GM19468 (cell line): ENCODE data around the gene UBE2M.

Experiments used
- ATAC-seq: cut with Tn5 transposase; IDR thresholded peaks from one replicate; pipeline ENCODE4 v1.9.1; 2021; ENCODE audit warnings: mild to moderate bottlenecking, moderate library complexity, moderate number of reproducible peaks; ENCODE audit not compliant: unreplicated experiment; ENCODE audit errors: extremely low read depth

The UBE2M gene

GRCh38 chr19:58557221-58558065 is 968 bp downstream of the UBE2M start:
- no peak for ATAC-seq

DNA sequence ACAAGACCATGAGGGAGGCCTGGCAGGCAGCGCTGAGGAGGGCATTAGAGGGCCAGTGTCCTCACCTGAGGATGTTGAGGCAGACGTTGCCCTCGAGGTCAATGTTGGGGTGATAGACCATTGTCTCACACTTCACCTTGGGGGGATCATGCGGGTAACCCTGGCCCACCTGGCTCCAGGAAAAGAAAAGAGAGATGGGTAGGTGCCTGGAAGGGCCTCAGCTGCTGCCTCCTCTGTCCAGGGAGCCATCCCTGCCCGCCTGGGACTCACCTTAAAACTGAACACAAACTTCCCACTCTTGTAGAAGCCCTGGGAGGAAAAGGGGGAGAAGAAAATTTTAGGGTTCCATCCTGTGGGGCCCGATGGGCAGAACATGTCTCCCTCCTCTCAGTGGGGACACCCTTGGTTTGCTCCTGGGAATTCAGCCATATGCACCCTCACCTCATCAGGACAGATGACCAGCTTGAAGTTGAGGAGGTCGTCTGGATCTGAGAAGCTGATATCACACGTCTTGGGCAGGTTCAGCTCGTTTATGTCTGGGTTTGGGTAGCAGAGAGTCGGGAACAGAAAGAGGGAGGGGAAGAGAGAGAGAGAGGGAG is 1.7 kb downstream of the UBE2M start:
- ATAC-seq, result no peak

GRCh38 chr19:58555920-58556621 is 2.3 kb downstream of the UBE2M start:
- ATAC-seq, result no peak

DNA sequence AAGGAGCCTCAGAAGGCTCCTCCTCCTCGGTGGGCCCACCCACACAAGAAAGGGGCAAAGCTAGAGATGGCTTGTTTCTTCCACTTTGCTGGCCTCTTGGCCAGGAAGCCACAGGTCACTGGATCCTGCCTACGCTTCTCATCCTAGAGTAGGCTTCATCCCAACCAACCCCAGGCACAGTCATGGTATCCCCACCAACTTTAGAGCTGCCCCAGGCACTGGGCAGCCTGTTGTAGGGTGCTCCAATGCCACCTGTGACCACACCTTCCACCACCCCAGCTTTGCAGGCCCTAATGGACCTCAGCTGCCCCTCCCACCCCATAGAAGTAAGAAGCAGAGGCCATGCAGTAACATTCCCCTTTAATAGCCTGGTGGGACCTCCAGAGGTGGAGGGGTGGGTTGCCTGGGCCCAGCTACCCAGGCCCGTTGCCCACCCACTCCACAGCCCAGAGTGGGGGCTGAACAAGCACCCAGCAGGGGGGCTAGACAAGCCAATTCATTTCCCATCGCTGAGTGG is 3.0 kb downstream of the UBE2M start:
- ATAC-seq, result no peak

GRCh38 chr19:58554494-58555368 is 3.7 kb downstream of the UBE2M start, which contains the start of gene CHMP2A:
TSS of gene CHMP2A (minus strand) at chr19:58555105. CDS start at chr19:58554212, 893 bp downstream.
- ATAC-seq, result no peak

GRCh38 chr19:58553799-58554493 is 4.5 kb downstream of the UBE2M start:
- no peak for ATAC-seq

GRCh38 chr19:58552655-58553054 is 5.8 kb downstream of the UBE2M start:
- no peak for ATAC-seq

- ATAC-seq, result no peak
Observed at GRCh38 chr19:58551577-58552471, 6.6 kb downstream of the UBE2M start.

DNA sequence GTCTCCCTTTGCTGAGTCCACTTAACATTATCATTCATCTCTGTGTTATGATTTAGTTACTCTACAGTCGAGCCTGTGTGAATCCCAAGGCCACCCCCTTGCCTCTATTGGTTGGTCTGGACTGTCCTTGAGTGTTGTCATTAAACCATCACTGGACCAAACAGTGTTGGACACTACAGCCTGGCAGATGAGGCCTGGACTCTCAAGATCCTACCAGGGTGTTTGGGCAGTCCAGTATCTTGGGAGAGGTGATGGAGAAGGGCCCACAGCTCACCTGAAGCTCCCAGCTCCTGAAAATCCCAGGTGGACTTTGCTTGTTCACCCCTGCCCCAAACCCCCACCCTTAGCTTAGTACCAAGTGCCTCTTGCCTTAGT is 7.3 kb downstream of the UBE2M start:
- no peak for ATAC-seq

- no peak for ATAC-seq
Observed at GRCh38 chr19:58550362-58551122, 7.9 kb downstream of the UBE2M start.

DNA sequence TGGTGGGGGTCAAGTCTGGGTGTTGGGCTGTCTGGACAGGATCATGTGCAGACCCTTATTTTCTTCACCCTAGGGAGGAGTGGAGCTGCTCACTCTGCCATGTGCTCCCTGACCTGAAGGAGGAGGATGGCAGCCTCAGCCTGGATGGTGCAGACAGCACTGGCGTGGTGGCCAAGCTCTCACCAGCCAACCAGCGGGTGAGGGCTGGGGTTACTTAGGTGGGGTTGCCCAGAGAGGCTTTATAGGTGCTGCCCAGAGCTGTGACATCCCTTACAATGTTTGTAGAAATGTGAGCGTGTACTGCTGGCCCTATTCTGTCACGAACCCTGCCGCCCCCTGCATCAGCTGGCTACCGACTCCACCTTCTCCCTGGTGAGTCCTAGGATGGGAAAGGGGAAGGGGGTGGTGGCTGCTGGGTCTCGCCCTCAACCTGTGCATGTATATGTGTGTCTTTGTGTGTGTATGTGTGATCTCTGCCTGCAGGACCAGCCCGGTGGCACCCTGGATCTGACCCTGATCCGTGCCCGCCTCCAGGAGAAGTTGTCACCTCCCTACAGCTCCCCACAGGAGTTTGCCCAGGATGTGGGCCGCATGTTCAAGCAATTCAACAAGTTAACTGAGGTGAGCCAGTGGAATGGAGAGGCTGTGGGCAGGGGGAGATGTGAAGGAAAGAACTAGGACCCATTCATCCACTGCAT is 8.6 kb downstream of the UBE2M start:
- no peak for ATAC-seq

DNA sequence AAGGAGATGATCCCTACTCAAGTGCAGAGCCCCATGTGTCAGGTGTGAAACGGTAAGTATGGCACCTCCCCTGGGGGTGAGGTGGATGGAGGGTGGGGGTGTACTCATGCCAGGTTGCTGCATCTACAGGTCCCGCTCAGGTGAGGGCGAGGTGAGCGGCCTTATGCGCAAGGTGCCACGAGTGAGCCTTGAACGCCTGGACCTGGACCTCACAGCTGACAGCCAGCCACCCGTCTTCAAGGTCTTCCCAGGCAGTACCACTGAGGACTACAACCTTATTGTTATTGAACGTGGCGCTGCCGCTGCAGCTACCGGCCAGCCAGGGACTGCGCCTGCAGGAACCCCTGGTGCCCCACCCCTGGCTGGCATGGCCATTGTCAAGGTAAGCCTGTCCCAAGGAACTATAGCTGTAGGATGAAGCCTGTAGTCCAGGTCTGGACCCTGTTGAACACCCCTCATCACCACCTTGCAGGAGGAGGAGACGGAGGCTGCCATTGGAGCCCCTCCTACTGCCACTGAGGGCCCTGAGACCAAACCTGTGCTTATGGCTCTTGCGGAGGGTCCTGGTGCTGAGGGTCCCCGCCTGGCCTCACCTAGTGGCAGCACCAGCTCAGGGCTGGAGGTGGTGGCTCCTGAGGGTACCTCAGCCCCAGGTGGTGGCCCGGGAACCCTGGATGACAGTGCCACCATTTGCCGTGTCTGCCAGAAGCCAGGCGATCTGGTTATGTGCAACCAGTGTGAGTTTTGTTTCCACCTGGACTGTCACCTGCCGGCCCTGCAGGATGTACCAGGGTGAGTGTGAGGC is 9.3 kb downstream of the UBE2M start:
- no peak for ATAC-seq

DNA sequence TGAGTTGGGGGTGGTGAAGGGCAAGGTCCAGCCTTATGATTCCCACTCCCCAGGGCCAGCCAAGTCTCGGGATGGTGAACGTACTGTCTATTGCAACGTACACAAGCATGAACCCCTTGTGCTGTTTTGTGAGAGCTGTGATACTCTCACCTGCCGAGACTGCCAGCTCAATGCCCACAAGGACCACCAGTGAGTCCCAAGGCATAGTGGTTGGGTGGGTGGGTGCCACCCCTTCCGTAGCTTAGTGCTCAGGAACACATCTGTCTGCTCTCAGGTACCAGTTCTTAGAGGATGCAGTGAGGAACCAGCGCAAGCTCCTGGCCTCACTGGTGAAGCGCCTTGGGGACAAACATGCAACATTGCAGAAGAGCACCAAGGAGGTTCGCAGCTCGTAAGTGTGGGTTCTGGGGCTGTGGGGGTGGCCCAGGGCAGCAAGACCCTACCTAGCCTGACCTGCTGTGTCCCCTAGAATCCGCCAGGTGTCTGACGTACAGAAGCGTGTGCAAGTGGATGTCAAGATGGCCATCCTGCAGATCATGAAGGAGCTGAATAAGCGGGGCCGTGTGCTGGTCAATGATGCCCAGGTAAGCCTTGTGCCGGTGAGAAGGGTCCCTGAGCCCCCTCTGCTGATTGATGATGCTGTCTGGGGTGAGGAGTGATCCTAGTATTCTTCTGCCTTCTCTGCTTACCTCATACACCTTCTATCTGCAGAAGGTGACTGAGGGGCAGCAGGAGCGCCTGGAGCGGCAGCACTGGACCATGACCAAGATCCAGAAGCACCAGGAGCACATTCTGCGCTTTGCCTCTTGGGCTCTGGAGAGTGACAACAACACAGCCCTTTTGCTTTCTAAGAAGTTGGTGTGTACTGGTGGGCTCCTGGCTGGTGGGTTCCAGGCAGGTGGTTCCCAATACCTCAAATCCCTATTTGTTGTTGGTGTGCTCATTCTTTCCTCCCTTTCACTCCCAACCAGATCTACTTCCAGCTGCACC is 10.8 kb downstream of the UBE2M start:
- ATAC-seq, result no peak

- ATAC-seq, result no peak
Observed at GRCh38 chr19:58546019-58546530, 12.3 kb downstream of the UBE2M start.
